ENCODE data around the gene NDUFA5.

NDUFA5 gene

DNA sequence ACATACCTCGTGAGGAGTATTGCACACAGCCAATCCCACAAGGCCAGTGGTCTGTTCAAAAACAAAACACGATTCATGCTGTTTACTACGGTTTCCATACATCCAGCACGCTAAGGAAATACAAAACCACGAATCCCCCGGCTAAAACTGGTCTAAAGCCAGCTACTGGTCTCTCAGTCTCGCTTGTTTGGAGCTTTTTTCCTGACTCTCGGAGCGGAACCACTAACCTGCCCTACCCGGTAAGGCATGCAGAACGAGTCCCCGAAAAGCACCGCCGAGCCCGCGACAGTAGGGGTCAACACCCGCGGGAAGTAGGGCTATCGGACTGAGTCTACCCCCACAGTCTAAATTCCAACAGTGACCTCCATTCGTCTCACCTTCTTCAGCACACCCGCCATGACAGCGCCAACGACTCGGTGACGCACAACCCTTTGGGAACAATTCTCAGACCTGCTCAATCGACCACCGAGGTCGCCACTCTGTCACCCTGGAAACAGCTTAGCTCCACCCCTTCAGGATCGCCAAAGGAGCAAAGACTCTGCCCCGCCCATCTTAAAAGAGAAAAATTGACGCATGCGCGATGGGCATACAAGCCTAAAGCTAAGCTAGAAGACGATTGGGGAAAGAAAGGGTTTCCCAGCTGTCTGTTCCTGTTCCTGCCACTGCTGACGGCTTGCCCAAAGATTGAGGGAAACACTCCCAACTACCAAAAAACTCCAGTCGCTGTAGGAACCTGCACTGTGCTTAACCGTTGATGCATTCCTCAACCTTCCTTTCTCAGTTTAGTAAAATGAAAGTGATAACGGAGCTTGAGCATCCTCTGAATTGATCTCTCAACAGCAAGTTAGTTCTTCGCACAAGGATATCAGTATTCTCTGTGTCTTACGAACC lies at the start of gene NDUFA5:
NDUFA5 (minus strand) TSS at position 421 of the 891 bp plus-strand sequence; CDS start at position 398, 23 bp downstream.
- peak; percentile 97 to 99 for DNase-seq

DNA sequence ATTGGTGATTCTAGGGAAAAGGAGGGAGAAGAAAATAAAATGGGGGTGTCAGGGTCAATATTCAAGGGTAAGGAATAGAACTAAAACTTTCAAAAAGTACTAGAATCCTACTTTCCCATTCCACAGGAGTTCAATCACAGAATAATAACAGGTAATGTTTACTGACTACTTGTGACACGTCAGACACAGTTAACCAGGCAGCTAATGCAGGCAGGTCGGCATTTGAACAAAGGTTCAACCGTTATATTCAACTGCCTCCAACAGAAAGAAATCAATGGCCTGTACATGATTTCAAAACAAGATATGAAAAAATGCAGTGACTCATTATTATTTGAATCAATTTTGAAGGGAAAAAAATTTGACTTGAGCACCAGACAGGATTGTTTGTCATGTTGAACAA lies 47.1 kb upstream of the NDUFA5 start:
- no peak for DNase-seq

GRCh38 chr7:123602648-123603047 lies 45.0 kb upstream of the NDUFA5 start:
- DNase-seq = no peak

DNA sequence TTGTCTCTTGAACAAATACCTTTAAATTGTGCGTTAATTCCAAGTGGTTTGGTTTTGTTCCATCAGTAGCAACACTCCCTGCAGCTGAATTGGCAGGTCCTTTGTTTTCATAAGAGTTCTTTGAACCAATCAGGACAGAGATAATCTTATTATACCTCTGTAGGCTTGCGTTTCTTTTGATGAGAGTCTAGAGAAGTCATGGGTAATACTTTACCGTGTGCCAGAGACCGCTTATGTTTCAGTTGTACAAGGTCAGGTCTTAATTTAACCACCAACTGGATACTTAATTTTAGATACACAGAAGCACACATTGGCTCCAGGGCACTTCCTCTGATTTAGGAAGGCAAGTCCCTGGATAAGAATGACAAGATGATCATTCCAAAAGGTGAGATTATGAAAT lies 43.9 kb upstream of the NDUFA5 start, which contains the start of gene ASB15:
ASB15 (plus strand) TSS at position 292 of the 400 bp plus-strand sequence. CDS start 12,682 bp downstream, outside the sequence.
- no peak for DNase-seq

- no peak for DNase-seq
Observed at GRCh38 chr7:123600876-123601275, 43.3 kb upstream of the NDUFA5 start.

GRCh38 chr7:123599766-123600165 lies 42.1 kb upstream of the NDUFA5 start:
- DNase-seq = no peak

DNA sequence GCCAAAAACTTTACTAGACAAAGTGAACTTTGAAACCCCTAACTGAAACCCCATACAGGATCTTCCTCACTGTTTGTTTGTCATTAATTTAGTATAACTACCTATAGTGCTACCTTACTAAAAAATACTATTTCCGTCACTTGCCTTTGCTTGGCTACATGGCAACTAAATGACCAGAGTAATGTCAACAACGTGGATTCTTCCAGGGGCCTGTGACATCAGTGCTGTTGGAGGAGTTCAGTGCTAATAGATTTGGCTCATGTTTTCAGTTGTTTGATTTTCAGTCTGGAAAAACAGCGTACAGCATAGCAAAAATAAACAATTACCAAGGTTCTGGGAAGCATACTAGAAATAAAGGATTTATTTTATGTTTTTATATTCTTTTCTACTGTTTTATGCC lies 41.0 kb upstream of the NDUFA5 start:
- no peak for DNase-seq

DNA sequence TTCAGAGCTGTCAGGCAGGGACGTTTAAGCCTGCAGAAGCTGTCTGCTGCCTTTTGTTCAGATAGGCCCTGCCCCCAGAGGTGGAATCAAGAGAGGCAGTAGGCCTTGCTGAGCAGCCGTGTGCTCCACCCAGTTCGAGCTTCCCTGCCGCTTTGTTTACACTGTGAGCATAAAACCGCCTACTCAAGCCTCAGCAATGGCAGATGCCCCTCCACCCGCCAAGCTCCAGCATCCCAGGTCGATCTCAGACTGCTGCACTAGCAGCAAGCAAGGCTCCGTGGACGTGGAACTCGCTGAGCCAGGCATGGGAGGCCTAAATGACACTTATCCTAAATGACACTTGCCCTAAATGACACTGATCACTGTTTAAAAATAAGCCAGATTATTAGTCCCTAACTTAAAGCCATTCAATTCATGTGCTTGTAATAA lies 37.2 kb upstream of the NDUFA5 start:
- DNase-seq = no peak

DNA sequence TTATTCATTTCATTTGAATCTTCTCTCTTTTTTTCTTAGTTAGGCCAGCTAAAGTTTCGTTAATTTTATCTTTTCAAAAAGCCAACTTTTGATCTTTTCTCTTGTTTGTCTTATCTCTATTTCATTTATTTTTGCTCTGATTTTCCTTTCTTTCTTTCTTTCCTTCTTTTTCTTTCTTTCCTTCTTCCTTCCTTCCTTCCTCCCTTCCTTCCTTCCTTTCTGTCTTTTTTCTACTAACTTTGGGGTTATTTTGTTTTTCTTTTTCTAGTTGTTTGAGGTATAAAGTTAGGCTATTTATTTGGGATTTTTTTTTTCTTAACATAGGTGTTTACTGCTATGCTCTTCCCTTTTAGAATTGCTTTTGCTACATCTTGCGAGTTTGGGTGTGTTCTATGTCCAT lies 30.8 kb upstream of the NDUFA5 start:
- DNase-seq = no peak

- no peak for DNase-seq
Observed at GRCh38 chr7:123583821-123584220, 26.2 kb upstream of the NDUFA5 start.

- no peak for DNase-seq
Observed at GRCh38 chr7:123581162-123581459, 23.5 kb upstream of the NDUFA5 start.

GRCh38 chr7:123580406-123581161 lies 23.0 kb upstream of the NDUFA5 start:
- peak in 1 of 2 donors; percentile 14 for DNase-seq

DNA sequence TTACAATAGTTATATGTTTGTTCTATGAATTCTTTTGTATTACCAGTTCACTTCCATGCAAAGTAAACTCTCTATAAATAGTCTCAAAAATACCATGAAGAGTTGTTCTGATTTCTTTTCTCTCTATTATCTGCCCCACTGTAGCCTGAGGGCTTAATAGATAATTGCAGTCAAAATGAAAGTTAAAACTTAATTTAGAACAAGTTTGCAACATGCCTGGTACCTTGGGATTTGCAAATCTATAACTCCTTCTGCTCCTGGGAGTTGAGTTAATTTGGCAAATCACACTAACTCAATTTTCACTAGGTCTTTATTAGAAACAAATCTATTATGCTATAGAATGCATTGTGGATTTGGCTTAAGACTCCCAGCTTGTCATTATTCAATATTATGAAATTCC lies 21.8 kb upstream of the NDUFA5 start:
- no peak for DNase-seq

DNA sequence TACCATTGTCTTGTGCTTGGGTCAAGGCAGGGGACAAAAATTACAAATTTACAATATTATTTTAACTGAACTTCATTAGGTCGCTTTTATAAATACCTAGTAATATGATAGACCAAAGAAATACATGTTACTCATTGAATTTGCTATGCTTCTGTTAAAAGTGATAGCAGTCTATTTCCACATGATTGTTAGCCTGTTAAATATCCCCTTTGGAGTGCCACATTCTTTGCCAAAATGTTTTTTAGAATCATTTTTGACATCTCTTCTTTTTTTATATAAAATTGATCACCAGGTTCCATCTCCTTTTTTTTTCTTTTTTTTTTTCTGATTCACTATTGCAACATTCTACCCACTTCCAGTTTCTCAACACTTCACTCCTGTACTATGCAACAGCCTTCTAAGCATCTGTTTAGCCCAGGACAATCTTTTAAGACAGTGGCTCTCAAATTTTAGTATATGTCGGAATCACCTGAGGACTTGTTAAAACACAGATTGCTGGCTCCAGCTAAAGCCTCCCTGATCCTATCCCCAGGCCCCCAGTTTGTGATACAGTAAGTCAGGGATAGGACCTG lies 16.4 kb upstream of the NDUFA5 start:
- DNase-seq = no peak

DNA sequence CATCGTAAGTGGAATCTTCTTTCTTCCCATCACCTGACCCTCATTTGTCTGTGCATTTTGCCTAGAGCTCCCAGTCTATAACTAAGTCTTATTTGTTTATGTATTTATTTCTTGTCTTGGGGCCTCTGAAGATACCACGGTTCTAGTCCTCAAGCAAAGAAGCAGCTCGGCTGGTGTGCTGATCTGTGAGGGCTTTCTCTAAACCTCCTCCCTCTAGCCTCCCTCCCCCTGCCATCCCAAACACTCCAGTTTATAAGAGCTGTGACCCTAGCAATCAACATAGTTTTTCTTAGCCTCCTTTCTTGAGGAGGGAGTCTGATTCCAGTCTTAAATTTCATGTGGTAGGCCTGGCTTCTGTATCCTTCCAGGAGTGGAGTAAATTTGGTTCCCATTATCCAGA lies 15.7 kb upstream of the NDUFA5 start:
- no peak for DNase-seq

DNA sequence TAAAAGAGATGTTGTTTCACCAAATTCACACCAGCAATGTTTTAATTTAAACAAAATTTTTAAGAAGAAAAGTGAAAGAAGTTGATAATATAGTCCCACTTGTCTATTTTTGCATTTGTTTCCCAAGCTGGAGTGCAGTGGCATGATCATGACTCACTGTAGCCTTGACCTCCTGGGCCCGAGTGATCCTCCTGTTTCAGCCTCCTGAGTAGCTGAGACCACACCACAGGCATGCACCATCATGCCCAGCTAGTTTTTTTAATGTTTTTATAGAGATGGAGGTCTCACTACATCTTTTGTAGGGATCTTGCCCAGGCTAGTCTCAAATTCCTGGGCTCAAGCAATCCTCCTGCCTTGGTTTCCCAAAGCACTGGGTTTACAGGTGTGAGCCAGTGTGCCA lies 14.1 kb upstream of the NDUFA5 start:
- no peak for DNase-seq

- DNase-seq = no peak
Observed at GRCh38 chr7:123571187-123571586, 13.6 kb upstream of the NDUFA5 start.

GRCh38 chr7:123570390-123571182 lies 13.0 kb upstream of the NDUFA5 start:
- no peak for DNase-seq

GRCh38 chr7:123569352-123570010 lies 11.9 kb upstream of the NDUFA5 start:
- no peak for DNase-seq

- DNase-seq = no peak
Observed at GRCh38 chr7:123562121-123562520, 4.5 kb upstream of the NDUFA5 start.

- DNase-seq = no peak
Observed at GRCh38 chr7:123558289-123558874, 764 bp upstream of the NDUFA5 start.

DNA sequence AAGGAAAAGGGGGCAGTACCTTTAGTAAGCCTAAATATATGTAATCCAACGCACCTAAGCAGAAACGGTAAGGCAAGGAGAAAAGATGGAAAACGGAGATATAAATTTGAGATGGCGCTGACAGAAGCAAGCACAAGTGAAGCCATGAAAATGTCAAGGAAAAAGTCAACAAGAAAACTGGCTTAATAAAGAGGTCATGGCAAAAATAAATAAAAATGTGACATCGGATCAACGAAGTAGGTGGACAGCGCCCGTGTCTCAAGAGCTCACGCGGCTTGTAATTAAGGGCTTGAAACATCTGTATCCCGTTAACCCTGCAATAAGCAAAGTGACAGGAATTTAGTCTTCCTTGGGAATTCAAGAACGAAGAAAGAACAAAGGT lies 611 bp downstream of the NDUFA5 start:
- DNase-seq = no peak
